ENCODE measurements around the gene ATP5PD.

Gene ATP5PD

DNA sequence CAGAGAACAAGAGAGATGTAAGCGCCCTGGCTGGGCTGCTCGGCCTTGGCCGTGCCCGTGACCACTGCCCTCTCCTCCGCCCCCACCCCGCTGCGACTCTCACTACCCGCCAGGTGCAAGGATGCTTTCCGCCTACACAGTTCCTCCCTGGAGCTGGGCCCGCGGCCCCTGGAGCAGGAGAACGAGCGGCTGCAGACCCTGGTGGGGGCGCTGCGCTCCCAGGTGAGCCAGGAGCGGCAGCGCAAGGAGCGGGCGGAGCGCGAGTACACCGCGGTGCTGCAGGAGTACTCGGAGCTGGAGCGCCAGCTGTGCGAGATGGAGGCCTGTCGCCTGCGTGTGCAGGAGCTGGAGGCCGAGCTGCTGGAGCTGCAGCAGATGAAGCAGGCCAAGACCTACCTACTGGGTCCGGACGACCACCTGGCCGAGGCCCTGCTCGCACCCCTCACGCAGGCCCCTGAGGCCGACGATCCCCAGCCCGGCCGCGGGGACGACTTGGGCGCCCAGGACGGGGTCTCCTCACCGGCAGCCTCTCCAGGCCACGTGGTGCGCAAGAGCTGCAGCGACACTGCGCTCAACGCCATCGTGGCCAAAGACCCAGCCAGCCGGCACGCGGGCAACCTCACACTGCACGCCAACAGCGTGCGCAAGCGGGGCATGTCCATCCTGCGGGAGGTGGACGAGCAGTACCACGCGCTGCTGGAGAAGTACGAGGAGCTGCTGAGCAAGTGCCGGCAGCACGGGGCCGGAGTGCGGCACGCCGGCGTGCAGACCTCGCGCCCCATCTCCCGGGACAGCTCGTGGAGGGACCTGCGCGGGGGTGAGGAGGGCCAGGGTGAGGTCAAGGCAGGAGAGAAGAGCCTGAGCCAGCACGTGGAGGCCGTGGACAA, 43.5 kb downstream of the ATP5PD start:
- in situ Hi-C loops (cut with MboI; ENCODE audit: low sequenced_read_pairs, unreplicated experiment), result no loop called here
- TF ChIP-seq, protein P1, sequence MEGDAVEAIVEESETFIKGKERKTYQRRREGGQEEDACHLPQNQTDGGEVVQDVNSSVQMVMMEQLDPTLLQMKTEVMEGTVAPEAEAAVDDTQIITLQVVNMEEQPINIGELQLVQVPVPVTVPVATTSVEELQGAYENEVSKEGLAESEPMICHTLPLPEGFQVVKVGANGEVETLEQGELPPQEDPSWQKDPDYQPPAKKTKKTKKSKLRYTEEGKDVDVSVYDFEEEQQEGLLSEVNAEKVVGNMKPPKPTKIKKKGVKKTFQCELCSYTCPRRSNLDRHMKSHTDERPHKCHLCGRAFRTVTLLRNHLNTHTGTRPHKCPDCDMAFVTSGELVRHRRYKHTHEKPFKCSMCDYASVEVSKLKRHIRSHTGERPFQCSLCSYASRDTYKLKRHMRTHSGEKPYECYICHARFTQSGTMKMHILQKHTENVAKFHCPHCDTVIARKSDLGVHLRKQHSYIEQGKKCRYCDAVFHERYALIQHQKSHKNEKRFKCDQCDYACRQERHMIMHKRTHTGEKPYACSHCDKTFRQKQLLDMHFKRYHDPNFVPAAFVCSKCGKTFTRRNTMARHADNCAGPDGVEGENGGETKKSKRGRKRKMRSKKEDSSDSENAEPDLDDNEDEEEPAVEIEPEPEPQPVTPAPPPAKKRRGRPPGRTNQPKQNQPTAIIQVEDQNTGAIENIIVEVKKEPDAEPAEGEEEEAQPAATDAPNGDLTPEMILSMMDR (IDR thresholded peaks at IDR 0.05; ENCODE audit: borderline replicate concordance, control extremely low read depth, extremely low read depth, insufficient read depth, missing control alignments), result no peak
- no peak for DNase-seq (ENCODE audit: low spot score)

DNA sequence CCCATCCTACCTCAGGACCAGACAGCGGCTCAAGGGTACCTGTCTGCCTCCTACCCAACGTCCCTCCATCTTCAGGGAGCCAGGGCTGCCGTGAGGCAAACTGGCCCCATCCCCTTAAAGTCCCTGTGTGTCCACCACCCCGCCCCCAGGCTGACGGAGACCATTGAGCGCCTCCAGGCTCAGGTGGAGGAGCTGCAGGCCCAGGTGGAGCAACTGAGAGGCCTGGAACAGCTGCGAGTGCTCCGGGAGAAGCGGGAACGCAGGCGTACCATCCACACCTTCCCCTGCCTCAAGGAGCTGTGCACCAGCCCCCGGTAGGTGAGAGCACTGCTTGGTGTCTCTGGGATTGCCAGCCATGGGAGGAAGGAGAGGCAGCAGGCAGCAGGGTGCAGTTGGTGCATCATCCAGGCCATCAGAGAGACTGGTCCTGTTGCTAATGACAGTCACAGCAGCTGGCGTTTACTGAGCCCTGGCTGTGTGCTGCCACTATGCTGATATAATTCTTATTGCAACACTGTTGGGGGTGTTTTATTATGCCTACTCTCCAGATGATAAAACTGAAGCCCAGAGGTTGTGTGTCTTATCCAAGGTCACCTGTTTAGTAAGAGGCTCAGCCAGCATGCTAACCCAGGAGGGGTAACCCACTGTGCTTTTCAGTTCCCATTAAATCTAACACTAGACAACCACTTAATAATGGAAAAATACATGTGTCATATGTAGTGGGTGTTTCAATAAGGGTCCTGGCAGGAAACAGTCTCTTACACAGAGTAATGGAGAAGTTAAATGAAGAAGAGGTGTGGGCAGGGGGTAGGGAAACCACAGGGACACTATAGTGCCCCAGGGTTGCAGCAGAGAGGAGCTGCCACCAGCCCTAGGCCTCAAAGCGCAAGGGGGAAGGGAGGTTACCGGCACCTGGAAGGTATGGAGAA, 44.6 kb downstream of the ATP5PD start:
- in situ Hi-C loops (cut with MboI; ENCODE audit: low sequenced_read_pairs, unreplicated experiment), result no loop called here
- TF ChIP-seq, protein P1 (IDR thresholded peaks at IDR 0.05; ENCODE audit: borderline replicate concordance, control extremely low read depth, extremely low read depth, insufficient read depth, missing control alignments), result no peak
- no peak for DNase-seq (ENCODE audit: low spot score)

DNA sequence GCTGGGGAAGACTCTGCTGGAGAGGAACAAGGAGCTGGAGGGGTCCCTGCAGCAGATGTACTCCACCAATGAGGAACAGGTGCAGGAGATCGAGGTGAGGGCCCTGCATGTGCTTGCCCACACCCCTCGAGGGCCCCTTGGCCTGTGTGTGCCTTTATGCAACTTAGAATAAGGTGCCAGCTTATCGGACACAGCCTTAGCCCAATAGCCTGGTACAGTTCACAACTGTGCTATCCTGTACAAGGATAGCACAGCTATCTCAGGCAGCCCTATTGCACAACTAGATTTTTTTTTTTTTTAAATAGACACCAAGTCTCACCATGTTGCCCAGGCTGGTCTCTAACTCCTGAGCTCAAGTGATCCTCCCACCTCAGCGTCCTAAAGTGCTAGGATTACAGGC, 47.2 kb downstream of the ATP5PD start:
- in situ Hi-C loops (cut with MboI; ENCODE audit: low sequenced_read_pairs, unreplicated experiment), result no loop called here
- no peak for DNase-seq (ENCODE audit: low spot score)
- TF ChIP-seq, protein P1 (IDR thresholded peaks at IDR 0.05; ENCODE audit: borderline replicate concordance, control extremely low read depth, extremely low read depth, insufficient read depth, missing control alignments), result no peak

DNA sequence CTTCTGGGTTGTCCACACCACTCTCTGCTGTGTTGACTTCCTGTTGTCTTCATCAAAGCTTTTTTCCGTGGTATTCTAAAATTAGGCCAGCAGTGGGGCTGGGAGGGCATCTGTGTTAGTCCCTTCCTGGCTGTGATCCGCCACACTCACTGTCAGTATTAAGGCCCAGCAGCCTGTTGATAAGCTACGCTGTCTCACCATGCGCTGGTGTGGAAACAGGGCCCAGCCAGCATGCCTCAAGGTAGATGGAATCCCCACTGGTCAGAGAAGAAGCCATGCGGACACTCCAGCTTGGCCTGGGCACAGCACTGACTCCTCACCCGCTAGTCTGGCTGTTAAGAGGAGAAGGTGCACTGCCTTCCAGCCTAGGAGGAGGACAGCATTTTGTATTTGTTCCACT, 48.0 kb downstream of the ATP5PD start:
- in situ Hi-C loops (cut with MboI; ENCODE audit: low sequenced_read_pairs, unreplicated experiment), result no loop called here

DNA sequence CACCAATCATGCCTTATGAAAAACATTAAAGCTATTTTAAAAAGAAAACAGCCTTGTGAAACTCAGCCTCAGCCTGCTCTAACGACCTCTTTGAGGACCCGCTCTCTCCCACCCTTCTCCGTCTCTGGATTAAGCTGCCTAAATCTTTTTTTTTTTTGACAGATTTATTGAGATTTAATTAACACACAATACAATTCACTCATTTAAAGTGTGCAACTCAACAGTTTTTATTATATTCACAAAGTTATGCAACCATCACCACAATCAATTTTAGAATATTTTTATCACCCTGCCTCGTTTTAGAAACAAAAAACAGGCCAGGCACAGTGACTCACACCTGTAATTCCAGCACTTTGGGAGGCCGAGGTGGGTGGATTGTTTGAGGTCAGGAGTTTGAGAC, 50.9 kb downstream of the ATP5PD start:
- no peak for DNase-seq (ENCODE audit: low spot score)
- in situ Hi-C loops (cut with MboI; ENCODE audit: low sequenced_read_pairs, unreplicated experiment), result no loop called here
- TF ChIP-seq, protein P1 (IDR thresholded peaks at IDR 0.05; ENCODE audit: borderline replicate concordance, control extremely low read depth, extremely low read depth, insufficient read depth, missing control alignments), result no peak

More for the DNA sequence above, 48.0 kb downstream of the ATP5PD start:
- DNase-seq (ENCODE audit: low spot score), result no peak
- TF ChIP-seq, protein P1 (IDR thresholded peaks at IDR 0.05; ENCODE audit: borderline replicate concordance, control extremely low read depth, extremely low read depth, insufficient read depth, missing control alignments), result no peak

DNA sequence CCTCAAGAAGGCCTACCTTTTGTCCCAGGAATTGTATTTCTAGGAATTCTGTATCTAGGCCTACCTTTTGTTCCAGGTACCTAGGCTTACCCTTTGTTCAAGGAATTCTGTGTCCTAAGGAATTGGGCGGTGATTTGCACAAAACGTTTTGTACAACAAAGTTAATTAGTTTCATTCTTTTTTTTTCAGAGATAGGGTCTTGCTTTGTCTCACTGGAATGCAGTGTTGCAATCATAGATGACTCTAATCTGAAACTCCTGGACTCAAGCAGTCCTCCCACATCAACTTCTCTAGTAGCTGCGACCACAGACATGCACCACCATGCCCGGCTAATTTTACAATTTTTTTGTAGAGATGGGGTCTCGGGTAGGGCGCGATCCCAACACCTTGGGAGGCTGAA, 52.3 kb downstream of the ATP5PD start:
- DNase-seq (ENCODE audit: low spot score), result no peak
- TF ChIP-seq, protein P1 (IDR thresholded peaks at IDR 0.05; ENCODE audit: borderline replicate concordance, control extremely low read depth, extremely low read depth, insufficient read depth, missing control alignments), result no peak
- in situ Hi-C loops (cut with MboI; ENCODE audit: low sequenced_read_pairs, unreplicated experiment), result no loop called here
